SIG-M5 treated with dmso at 0.1 percent for 504 hours (cell line): ENCODE data around the gene FNDC8.
"Not testable (repeated sequence)": the region's sequence is repeated elsewhere in the genome, so short reads cannot be mapped to it uniquely, and the experiment has no call there.

ENCODE experiments used
- DNase-seq: peaks from one replicate; lab custom pipeline; 2025; ENCODE audit not compliant: unreplicated experiment; lab: John Stamatoyannopoulos, UW

Gene FNDC8

DNA sequence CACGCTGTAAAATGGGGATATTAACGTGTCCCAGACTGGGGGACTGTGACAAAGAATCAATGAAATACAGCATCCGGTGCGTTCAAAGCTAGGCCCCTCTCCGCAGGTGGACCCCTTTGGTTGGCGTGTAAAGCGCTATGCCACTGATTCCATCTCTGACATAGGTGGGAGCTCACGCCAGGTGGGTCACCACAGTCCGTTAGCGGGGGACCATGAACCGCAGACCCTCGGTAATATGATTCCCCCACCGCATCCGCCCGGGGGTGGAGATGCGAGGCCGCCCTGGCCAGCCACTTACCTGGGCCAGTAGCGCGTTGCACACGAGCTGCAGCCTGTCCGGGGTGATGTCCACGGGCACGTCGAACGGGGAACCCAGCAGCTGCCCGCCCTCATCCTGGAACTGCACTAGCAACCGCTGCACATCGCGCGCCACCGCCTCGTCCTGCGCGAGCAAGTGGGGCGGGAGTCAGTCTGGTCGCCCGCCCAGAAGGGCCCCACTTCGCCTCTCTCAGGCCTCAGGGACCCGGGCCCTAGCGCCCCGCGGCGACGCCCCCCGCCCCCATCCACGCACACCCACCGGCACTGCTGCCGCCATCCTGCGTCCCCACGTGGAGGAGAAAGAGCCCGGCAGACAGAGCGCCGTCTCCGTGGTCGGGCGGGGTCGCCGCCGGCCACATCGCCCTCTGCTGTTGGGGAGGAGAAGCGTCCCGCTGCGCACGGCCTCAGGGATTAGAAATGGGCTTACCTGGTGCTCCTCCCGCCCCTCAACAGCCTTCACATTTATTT is 20.5 kb downstream of the FNDC8 start, which contains the start of gene NLE1:
Gene NLE1 (minus strand): TSS at position 623 of the 786 bp plus-strand sequence. CDS start 28 bp downstream, at position 595.
- DNase-seq: peak; percentile 75

GRCh38 chr17:35142467-35142796 is 21.0 kb downstream of the FNDC8 start:
- no peak for DNase-seq

DNA sequence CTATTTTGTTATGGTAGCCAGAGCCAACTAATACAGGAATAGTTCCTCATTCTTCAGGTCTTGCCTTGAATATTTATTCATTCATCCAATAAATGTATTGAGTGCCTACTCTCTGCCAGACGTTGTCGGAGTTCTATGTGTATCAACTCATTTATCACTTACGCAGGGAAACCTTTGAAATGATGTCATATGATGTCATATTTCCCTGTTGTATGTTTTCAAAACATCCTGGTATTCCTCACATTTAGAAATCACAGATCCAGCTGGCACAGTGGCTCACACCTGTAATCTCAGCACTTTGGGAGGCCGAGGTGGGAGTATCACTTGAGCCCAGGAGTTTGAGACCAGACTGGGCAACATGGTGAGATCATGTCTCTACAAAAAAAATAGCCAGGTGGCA is 23.4 kb downstream of the FNDC8 start:
- DNase-seq: no peak

DNA sequence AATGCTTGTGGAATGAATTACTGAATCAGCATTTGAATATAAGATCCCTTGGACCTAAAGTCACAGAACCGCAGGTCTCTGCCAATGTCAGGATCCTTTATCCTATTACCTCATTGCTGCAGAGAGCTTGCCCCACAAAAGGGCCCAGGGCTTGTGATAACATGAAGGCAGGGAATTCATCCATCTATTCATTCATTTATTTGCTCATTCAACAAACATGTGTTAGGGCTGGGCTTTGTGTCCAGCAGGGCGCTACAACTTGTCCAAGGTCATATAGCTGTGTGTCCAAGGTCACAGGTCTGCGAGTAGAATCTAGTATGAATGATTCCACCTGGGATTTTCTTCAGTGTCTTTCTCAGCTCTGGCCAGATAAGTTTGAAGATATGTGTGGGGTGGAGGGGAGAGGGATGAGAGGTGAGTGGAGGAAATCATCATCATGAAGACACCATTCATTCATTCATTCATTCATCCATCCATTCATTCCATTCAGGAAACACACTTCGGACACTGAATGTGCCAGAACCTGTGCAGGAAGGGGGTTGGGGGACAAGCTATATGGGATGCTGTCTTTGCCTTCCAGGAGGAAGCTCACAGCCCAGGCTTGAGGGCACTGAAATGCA is 24.9 kb downstream of the FNDC8 start:
- no peak for DNase-seq

DNA sequence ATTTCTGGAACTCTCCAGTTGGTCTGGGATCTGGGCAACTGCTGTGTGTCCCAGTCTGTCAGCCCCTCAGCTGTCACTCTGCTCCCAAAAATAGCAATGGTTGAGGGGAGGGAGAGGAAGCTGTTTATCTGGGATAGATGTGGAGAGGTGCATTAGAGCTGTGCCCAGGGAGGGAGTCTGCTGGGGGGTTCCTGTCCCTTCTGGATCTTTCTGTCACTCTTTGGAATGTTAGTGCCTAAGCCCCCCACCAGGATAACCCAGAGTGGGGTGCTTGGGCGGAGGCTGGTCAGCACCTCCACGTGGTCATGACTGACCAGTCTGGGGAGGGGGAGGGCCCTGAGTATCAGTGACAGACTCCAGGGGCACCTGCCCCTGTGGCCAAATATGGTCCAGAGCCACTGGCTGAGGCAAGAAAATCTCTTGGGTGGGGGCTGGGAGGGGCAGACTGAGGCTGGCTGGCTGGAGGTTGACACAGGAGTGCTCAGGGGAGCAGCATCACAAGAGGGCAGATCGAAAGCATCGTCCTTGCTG is 26.0 kb downstream of the FNDC8 start, which contains the start of gene UNC45B:
Gene UNC45B (plus strand): TSS at position 443 of the 531 bp plus-strand sequence. CDS start 447 bp downstream, outside the sequence.
- no peak for DNase-seq

DNA sequence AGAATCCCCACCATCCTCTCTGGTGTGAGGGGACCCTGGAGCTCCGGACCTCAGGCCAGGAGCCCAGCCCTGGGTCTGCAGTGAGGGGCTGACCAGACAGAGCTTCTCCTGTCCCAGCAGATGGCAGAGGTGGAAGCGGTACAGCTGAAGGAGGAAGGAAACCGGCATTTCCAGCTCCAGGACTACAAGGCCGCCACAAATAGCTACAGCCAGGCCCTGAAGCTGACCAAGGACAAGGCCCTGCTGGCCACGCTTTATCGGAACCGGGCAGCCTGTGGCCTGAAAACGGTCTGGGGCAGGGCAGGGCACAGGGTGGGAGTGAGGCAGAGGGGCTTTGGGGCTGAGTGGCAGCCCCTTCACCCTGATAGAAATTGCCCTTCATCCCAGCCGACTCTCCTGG is 26.7 kb downstream of the FNDC8 start:
- no peak for DNase-seq

DNA sequence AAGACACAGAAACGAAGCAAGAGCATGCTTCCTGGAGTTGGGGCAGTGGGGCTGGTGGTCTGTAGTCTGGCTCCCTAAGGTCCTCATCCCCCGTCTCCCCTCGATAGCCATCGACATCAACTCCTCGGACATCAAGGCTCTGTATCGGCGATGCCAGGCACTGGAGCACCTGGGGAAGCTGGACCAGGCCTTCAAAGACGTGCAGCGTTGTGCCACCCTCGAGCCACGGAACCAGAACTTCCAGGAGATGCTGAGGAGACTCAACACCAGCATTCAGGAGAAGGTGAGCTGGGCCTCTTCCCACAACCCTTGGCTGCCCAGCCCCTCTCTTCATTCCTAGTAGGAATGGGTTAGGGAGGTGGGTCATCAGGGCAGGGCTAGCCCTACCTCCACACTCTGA is 28.5 kb downstream of the FNDC8 start:
- DNase-seq: no peak

DNA sequence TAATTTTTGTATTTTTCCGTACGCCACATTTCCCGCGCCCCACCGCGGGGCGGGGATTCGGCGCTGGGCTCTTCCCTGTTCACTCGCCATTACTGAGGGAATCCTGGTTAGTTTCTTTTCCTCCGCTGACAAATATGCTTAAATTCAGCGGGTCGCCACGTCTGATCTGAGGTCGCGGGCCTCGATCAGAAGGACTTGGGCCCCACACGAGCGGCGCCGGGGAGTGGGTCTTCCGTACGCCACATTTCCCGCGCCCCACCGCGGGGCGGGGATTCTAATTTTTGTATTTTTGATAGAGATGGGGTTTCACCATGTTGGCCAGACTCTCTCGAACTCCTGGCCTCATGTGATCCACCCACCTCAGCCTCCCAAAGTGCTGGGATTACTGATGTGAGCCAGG is 29.7 kb downstream of the FNDC8 start:
- not testable (repeated sequence) for DNase-seq

GRCh38 chr17:35152421-35153140 is 31.2 kb downstream of the FNDC8 start:
- DNase-seq: no peak

DNA sequence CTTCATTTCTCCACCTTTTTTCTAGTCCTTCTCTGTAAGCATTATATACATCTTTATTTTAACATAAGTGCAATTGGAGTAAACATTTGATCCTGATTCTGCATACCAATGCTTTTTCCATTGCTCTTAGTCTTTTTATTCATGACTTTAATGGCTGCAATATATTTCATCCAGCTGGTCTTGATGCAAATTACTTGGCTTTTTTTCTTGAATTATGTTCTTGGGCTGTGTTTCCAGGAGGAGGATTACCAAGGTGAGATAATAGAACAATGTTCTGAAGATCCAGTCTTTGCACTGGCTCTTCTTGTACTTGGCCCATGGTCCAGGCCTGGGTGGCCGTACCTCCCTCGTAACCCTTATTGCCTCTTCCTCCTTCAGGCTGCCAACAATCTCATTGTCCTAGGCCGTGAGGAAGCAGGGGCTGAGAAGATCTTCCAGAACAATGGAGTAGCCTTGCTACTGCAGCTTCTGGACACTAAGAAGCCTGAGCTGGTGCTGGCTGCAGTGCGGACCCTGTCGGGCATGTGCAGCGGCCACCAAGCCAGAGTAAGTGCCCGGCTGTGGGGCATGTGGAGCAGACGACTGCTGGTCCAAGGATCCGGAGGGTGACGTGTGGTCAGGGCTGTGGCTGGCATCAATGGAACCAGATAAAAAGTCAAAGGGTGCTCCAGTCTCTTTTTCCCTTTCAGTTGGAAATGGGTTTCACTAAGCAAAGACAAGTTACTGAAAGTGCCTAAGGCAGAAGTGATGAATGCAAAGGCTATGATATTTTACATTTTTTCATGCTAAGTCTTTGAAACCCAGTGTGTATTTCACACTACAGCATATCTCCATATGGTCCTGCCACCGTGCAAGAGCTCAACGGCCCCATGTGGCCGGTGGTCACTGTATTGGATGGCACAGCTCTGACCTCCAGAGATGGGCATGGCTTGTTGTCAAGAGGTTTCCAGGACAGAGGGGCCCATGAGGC is 33.1 kb downstream of the FNDC8 start:
- DNase-seq: no peak

- DNase-seq: no peak
Measured at GRCh38 chr17:35155246-35155645, 33.8 kb downstream of the FNDC8 start.

GRCh38 chr17:35159940-35160339 is 38.5 kb downstream of the FNDC8 start:
- no peak for DNase-seq

DNA sequence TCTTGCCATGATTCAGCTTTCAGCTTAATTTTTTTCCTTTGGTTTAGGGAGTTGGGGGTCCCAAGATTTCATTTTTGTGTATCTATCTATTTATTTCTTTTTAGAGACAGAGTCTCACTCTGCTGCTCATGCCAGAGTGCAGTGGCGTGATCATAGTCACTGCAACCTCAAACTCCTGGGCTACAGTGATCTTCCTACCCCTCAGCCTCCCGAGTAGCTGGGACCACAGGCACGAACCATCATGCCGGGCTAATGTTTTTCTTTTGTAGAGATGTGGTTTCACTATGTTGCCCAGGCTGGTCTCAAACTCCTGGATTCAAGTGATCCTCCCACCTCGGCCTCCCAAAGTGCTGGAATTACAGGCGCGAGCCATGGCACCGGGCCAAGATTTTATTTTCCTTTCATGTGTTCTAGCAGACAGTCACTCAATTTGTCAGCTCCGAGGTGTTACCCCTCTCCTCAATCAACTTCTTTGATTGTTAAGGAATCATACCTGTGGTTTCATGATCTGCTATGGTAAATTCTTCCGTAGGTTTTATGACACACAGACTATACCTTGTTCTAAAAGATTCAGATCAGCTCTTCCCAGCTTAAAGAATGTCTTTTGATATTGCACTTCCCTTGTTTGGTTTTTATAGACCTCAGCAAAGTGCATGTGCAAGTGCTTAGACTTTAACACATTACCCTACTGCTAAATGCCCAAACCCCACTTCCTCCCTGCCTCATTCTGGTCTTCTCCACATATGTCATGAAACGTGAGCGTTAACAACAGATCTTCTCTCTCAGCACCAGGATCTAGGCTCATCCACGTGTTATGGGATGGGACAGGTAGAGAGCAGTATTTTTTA is 39.2 kb downstream of the FNDC8 start:
- no peak for DNase-seq

DNA sequence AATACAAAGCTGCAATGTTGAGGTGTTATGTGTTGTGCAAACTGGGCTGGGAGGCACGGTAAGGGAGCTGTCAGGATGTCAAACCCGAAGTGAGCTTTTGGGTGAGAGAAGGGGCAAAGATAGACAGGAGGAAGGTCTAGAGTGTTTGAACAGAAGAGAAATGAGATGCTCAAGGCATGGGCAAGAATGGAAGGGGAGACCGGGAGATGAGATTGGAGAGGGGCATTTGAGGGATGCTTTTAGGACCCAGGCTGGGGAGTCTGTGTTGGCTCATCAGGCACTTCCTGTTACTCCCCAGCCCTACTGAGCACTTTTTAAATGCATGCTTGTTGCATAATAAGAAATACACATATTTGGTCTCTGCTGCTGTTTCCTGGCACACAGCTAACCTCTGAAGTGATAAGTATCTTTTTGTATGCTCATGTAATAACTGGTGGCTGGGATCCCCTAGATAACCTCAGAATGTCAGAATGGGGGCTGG is 39.9 kb downstream of the FNDC8 start:
- DNase-seq: peak; percentile 67

GRCh38 chr17:35162755-35163154 is 41.3 kb downstream of the FNDC8 start:
- DNase-seq: no peak

GRCh38 chr17:35163886-35164285 is 42.5 kb downstream of the FNDC8 start:
- no peak for DNase-seq

DNA sequence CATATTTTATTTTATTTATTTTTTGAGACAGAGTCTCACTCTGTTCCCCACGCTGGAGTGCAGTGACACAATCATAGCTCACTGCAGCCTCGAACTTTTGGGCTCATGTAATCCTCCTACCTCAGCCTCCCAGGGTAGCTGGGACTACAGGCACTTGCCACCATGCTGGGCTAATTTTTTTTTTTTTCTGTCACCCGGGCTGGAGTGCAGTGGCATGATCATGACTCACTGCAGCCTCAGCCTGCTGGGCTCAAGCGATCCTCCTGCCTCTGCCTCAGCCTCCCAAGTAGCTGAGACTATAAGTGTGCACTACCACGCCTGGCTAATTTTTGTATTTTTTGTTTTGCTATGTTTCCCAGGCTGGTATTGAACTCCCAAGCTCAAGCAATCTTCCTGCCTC is 43.3 kb downstream of the FNDC8 start:
- no peak for DNase-seq

DNA sequence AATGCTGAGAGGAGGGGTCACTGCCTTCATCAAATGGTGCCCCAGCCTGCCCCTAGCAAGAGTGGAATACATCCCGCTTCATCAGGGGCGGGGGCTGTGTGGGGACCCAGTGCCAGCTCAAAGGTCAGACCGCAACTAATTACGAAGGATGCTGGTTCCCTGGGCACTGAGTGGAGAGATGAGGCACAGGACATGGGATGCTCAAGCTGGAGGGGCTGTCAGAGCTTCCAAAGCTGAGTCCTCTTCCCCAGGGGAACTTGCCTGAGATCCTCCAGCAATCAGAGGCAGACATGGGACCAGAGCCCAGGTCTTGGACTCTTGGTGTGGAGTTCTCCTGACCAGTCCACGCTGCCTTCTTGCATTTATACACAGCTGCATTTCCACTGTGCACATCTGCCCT is 45.1 kb downstream of the FNDC8 start:
- DNase-seq: no peak

DNA sequence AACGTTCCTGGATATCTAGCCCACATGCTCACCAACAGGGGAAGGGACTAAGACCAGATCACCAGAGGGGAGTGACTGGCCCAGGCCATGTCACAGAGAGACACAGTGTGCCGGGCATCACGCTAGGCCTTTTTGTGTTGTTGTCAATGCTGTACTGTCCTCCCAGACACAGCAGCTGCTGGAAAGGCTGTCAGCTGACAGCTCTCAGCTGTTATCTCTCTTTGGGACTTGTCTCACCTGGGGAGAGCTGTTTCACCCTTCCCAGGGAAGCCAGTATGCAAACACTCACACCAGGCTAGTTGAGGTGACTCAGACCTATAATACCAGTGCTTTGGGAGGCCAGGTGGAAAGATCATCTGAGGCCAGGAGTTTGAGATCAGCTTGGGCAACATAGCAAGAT is 45.6 kb downstream of the FNDC8 start:
- no peak for DNase-seq
